OCI-LY3 (cell line): Measurements from ENCODE around the gene DHCR7.

ENCODE experiments used
- H2AFZ ChIP-seq: fragments of 200-600, 300-600 bp; shearing (Covaris generic); 2 replicates; pipeline ENCODE4 v1.6.0; 2014; ENCODE audit warnings: antibody characterized with exemption, low read depth, low read length
- H3K27ac ChIP-seq: fragments of 200-600, 300-600 bp; sonication (generic); 2 replicates; pipeline ENCODE4 v1.5.1; 2014; ENCODE audit warnings: mild to moderate bottlenecking, low read length, moderate library complexity, mixed read lengths
- H3K27me3 ChIP-seq: fragments of 200-600, 300-600 bp; sonication (generic); 2 replicates; pipeline ENCODE4 v1.6.1; 2014; ENCODE audit warnings: low read depth, low read length, mixed read lengths
- H3K36me3 ChIP-seq: fragments of 200-600, 300-600 bp; sonication (generic); replicated peaks from 2 replicates; pipeline ENCODE3; 2014; ENCODE audit warnings: low read depth, low read length, mixed read lengths
- H3K4me1 ChIP-seq: fragments of 300-600, 200-600 bp; sonication (generic); 2 replicates; pipeline ENCODE4 v1.6.1; 2014; ENCODE audit warnings: low read length, mixed read lengths
- H3K4me2 ChIP-seq: fragments of 200-600, 300-600 bp; sonication (generic); 2 replicates; pipeline ENCODE4 v1.6.1; 2014; ENCODE audit warnings: low read length, mixed read lengths
- H3K4me3 ChIP-seq: fragments of 300-600, 200-600 bp; sonication (generic); 2 replicates; pipeline ENCODE4 v1.5.1; 2014; ENCODE audit warnings: antibody characterized with exemption, mild to moderate bottlenecking, low read length, moderate library complexity
- H3K79me2 ChIP-seq: fragments of 300-600, 200-600 bp; shearing (Covaris generic); 2 replicates; pipeline ENCODE4 v1.6.1; 2014; ENCODE audit warnings: mild to moderate bottlenecking, low read length, mixed read lengths
- H3K9ac ChIP-seq: fragments of 300-600, 200-600 bp; shearing (Covaris generic); 2 replicates; pipeline ENCODE4 v1.6.0; 2014; ENCODE audit warnings: mild to moderate bottlenecking, low read length, moderate library complexity
- H3K9me3 ChIP-seq: fragments of 200-600, 300-600 bp; shearing (Covaris generic); 2 replicates; pipeline ENCODE4 v1.6.1; 2014; ENCODE audit warnings: low read length, mixed read lengths; ENCODE audit not compliant: insufficient read depth
- H4K20me1 ChIP-seq: fragments of 200-600, 300-600 bp; sonication (generic); 2 replicates; pipeline ENCODE4 v1.6.1; 2016; ENCODE audit warnings: low read length, mixed read lengths; ENCODE audit not compliant: insufficient read depth
- CTCF ChIP-seq: fragments of 200-600, 300-600 bp; sonication (generic); IDR thresholded peaks from 2 replicates; pipeline ENCODE4 v1.5.1; 2014; ENCODE audit warnings: antibody characterized with exemption, low read length, low read depth
- EZH2phosphoT487 ChIP-seq: fragments of 200-600 bp; shearing (Covaris generic); IDR thresholded peaks from 2 replicates; pipeline ENCODE4 v1.6.1; 2018; ENCODE audit warnings: antibody characterized with exemption, mixed run types, low read depth

DHCR7 gene

GRCh38 chr11:71482216-71482615 lies 34.0 kb upstream of the DHCR7 start:
- Histone ChIP-seq H2AFZ (no peak overlapping the region), H3K4me3 (no peak overlapping the region), H3K4me2 (no peak overlapping the region), H3K9ac (no peak overlapping the region), H4K20me1 (0 out of 2 replicates have a peak, but pooled peaks cover 7% of the 10 kb centered on the region), H3K4me1 (no peaks in the 10 kb centered on the region), H3K27me3 (no peaks in the 10 kb centered on the region), H3K27ac (no peak overlapping the region), H3K79me2 (no peaks in the 10 kb centered on the region), H3K9me3 (no peaks in the 10 kb centered on the region), H3K36me3 (peaks cover 62% of the 10 kb centered on the region)
- no peak for TF ChIP-seq CTCF
- no peak for TF ChIP-seq EZH2phosphoT487

GRCh38 chr11:71481101-71481960 lies 33.1 kb upstream of the DHCR7 start:
- Histone ChIP-seq H3K27ac (no peak overlapping the region), H4K20me1 (0 out of 2 replicates have a peak, but pooled peaks cover 7% of the 10 kb centered on the region), H3K9me3 (no peaks in the 10 kb centered on the region), H2AFZ (no peak overlapping the region), H3K4me1 (no peaks in the 10 kb centered on the region), H3K27me3 (no peaks in the 10 kb centered on the region), H3K4me2 (no peak overlapping the region), H3K36me3 (peaks cover 63% of the 10 kb centered on the region), H3K79me2 (no peaks in the 10 kb centered on the region), H3K9ac (no peak overlapping the region), H3K4me3 (no peak overlapping the region)
- TF ChIP-seq CTCF (no peak), EZH2phosphoT487 (no peak)

GRCh38 chr11:71478528-71478840 lies 30.3 kb upstream of the DHCR7 start:
- H3K4me1 ChIP-seq: no peaks in the 10 kb centered on the region
- no peaks in the 10 kb centered on the region for H3K27me3 ChIP-seq
- peaks cover 53% of the 10 kb centered on the region for H3K36me3 ChIP-seq
- H2AFZ ChIP-seq: no peak overlapping the region
- H3K4me3 ChIP-seq: no peak overlapping the region
- no peaks in the 10 kb centered on the region for H3K9me3 ChIP-seq
- H3K9ac ChIP-seq: no peak overlapping the region
- H3K79me2 ChIP-seq: no peaks in the 10 kb centered on the region
- no peak overlapping the region for H3K4me2 ChIP-seq
- 0 out of 2 replicates have a peak, but pooled peaks cover 2% of the 10 kb centered on the region for H4K20me1 ChIP-seq
- H3K27ac ChIP-seq: no peak overlapping the region
- no peak for TF ChIP-seq EZH2phosphoT487
- TF ChIP-seq CTCF: no peak

- H3K9ac ChIP-seq: no peak overlapping the region
- H3K4me2 ChIP-seq: no peak overlapping the region
- H3K36me3 ChIP-seq: peaks cover 53% of the 10 kb centered on the region
- no peak for TF ChIP-seq CTCF
- no peak for TF ChIP-seq EZH2phosphoT487
- no peaks in the 10 kb centered on the region for H3K79me2 ChIP-seq
- H3K4me1 ChIP-seq: no peaks in the 10 kb centered on the region
- no peak overlapping the region for H3K4me3 ChIP-seq
- no peaks in the 10 kb centered on the region for H3K9me3 ChIP-seq
- H3K27ac ChIP-seq: no peak overlapping the region
- H3K27me3 ChIP-seq: no peaks in the 10 kb centered on the region
- no peaks in the 10 kb centered on the region for H4K20me1 ChIP-seq
- no peak overlapping the region for H2AFZ ChIP-seq
Measured at GRCh38 chr11:71477641-71478527, 29.7 kb upstream of the DHCR7 start.
